OCI-LY1 (cell line): ENCODE data around the gene DIPK1B.

Source experiments
- H2AFZ ChIP-seq: fragments of 200-600 bp; sonication (generic), shearing (Covaris generic); 2 replicates; pipeline ENCODE4 v1.6.0; 2014; ENCODE audit warnings: antibody characterized with exemption, mild to moderate bottlenecking, low read length
- H3F3A ChIP-seq: fragments of 200-600 bp; sonication (generic), shearing (Covaris generic); 2 replicates; pipeline ENCODE4 v1.6.0; 2014; ENCODE audit warnings: mild to moderate bottlenecking, antibody characterized with exemption, low read length, moderate library complexity; ENCODE audit not compliant: insufficient read depth
- H3K27ac ChIP-seq: fragments of 200-600 bp; sonication (generic); 2 replicates; pipeline ENCODE4 v1.5.1; 2014; ENCODE audit warnings: low read length, mixed run types, mild to moderate bottlenecking, low read depth; ENCODE audit not compliant: poor library complexity, severe bottlenecking
- H3K27me3 ChIP-seq: fragments of 200-600 bp; sonication (generic); 2 replicates; pipeline ENCODE4 v1.6.0; 2014; ENCODE audit warnings: antibody characterized with exemption, mild to moderate bottlenecking, low read length, moderate library complexity; ENCODE audit not compliant: insufficient read depth
- H3K36me3 ChIP-seq: fragments of 200-600 bp; sonication (generic); 2 replicates; pipeline ENCODE4 v1.6.1; 2014; ENCODE audit warnings: mild to moderate bottlenecking, antibody characterized with exemption, low read length, moderate library complexity, mixed read lengths; ENCODE audit not compliant: insufficient read depth
- H3K4me1 ChIP-seq: fragments of 200-600 bp; sonication (generic); 2 replicates; pipeline ENCODE4 v1.5.1; 2014; ENCODE audit warnings: mild to moderate bottlenecking, low read length, moderate library complexity; ENCODE audit not compliant: insufficient read depth, severe bottlenecking
- H3K4me2 ChIP-seq: fragments of 200-600 bp; sonication (generic), shearing (Covaris generic); 2 replicates; pipeline ENCODE4 v1.6.1; 2014; ENCODE audit warnings: low read length
- H3K4me3 ChIP-seq: fragments of 200-600 bp; sonication (generic); 2 replicates; pipeline ENCODE4 v1.5.1; 2014; ENCODE audit warnings: low read length, low read depth, mild to moderate bottlenecking, mixed read lengths; ENCODE audit not compliant: poor library complexity, severe bottlenecking
- H3K79me2 ChIP-seq: fragments of 200-600 bp; shearing (Covaris generic); 2 replicates; pipeline ENCODE4 v1.6.1; 2016; ENCODE audit warnings: mixed run types, low read length, mixed read lengths; ENCODE audit not compliant: insufficient read depth
- H3K9ac ChIP-seq: fragments of 200-600 bp; sonication (generic), shearing (Covaris generic); 2 replicates; pipeline ENCODE4 v1.6.1; 2014; ENCODE audit warnings: mild to moderate bottlenecking, low read length, mixed read lengths
- H3K9me2 ChIP-seq: fragments of 200-600 bp; sonication (generic), shearing (Covaris generic); 2 replicates; pipeline ENCODE4 v1.6.1; 2014; ENCODE audit warnings: low read depth, mild to moderate bottlenecking, low read length, mixed read lengths
- H3K9me3 ChIP-seq: fragments of 200-600 bp; shearing (Covaris generic); 2 replicates; pipeline ENCODE4 v1.6.1; 2014; ENCODE audit warnings: low read length, mixed read lengths
- H4K20me1 ChIP-seq: fragments of 200-600 bp; sonication (generic), shearing (Covaris generic); 2 replicates; pipeline ENCODE4 v1.6.0; 2016; ENCODE audit warnings: mild to moderate bottlenecking, low read length; ENCODE audit not compliant: insufficient read depth
- EZH2 ChIP-seq: fragments of 200-600 bp; sonication (generic), shearing (Covaris generic); IDR thresholded peaks from 2 replicates; pipeline ENCODE4 v1.8.0; 2017; ENCODE audit warnings: borderline replicate concordance, mixed run types, mild to moderate bottlenecking, antibody characterized with exemption, low read length, moderate library complexity, mixed read lengths
- TF ChIP-seq, protein P1 (sequence below): fragments of 200-600 bp; sonication (generic), shearing (Covaris generic); IDR thresholded peaks from 2 replicates; pipeline ENCODE4 v1.5.1; 2017; ENCODE audit warnings: mild to moderate bottlenecking, antibody characterized with exemption, low read length, moderate library complexity, mixed read lengths

Gene DIPK1B

DNA sequence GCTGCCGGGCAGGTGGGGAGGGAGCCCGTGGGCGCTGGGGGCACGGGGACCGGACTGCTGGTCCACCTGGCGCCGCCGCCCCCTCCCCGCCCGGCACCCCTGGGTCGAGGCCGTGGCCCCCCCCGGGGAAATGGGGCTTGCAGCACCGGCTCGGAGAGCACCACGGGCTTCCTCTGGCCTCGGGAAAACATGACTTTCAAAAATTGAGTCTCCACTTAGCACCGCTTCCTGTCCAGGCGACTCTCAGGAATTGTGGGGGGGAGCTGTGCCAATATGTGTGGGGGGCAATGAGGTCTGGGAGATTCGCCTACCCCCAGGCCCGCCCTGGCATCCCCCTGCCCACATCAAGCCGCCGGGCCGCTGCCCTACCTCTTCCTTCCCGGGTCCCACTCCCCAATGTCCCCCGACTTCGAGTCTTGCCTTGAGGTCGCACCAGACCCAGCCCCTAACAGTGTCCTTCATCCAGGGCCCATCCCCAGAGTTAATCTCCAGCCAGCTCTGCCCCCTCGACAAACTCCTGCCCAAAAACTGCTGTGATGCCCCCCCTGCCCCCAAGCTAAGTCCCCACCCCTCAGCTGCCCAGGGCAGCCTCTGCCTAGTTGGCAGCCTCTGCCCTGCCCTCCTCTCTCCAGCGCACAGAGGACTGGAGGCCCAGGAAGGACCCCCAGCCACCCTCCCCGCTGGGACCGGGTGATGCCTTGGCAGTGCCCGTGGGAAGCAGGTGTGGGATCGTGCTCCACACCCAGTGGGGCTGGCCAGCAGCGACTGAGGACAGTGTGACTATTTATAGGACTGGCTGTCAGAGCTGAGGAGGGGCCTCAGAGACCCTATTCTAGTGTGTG lies 45.8 kb upstream of the DIPK1B start:
- no peaks in the 10 kb centered on the region for H3K9me3 ChIP-seq
- no peaks in the 10 kb centered on the region for H3K4me1 ChIP-seq
- 0 out of 2 replicates have a peak overlapping the region, but pooled peaks have one; percentile 26 for H3K4me2 ChIP-seq
- H3K79me2 ChIP-seq: no peaks in the 10 kb centered on the region
- no peak overlapping the region for H2AFZ ChIP-seq
- no peaks in the 10 kb centered on the region for H4K20me1 ChIP-seq
- H3K36me3 ChIP-seq: no peaks in the 10 kb centered on the region
- no peak overlapping the region for H3K27ac ChIP-seq
- H3F3A ChIP-seq: no peaks in the 10 kb centered on the region
- H3K4me3 ChIP-seq: no peak overlapping the region
- no peak overlapping the region for H3K9ac ChIP-seq
- TF ChIP-seq, protein P1, sequence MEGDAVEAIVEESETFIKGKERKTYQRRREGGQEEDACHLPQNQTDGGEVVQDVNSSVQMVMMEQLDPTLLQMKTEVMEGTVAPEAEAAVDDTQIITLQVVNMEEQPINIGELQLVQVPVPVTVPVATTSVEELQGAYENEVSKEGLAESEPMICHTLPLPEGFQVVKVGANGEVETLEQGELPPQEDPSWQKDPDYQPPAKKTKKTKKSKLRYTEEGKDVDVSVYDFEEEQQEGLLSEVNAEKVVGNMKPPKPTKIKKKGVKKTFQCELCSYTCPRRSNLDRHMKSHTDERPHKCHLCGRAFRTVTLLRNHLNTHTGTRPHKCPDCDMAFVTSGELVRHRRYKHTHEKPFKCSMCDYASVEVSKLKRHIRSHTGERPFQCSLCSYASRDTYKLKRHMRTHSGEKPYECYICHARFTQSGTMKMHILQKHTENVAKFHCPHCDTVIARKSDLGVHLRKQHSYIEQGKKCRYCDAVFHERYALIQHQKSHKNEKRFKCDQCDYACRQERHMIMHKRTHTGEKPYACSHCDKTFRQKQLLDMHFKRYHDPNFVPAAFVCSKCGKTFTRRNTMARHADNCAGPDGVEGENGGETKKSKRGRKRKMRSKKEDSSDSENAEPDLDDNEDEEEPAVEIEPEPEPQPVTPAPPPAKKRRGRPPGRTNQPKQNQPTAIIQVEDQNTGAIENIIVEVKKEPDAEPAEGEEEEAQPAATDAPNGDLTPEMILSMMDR: no peak
- no peak for TF ChIP-seq EZH2
- peaks cover 22% of the 10 kb centered on the region; the same call in 1 of the 2 replicates for H3K27me3 ChIP-seq
- no peaks in the 10 kb centered on the region for H3K9me2 ChIP-seq

DNA sequence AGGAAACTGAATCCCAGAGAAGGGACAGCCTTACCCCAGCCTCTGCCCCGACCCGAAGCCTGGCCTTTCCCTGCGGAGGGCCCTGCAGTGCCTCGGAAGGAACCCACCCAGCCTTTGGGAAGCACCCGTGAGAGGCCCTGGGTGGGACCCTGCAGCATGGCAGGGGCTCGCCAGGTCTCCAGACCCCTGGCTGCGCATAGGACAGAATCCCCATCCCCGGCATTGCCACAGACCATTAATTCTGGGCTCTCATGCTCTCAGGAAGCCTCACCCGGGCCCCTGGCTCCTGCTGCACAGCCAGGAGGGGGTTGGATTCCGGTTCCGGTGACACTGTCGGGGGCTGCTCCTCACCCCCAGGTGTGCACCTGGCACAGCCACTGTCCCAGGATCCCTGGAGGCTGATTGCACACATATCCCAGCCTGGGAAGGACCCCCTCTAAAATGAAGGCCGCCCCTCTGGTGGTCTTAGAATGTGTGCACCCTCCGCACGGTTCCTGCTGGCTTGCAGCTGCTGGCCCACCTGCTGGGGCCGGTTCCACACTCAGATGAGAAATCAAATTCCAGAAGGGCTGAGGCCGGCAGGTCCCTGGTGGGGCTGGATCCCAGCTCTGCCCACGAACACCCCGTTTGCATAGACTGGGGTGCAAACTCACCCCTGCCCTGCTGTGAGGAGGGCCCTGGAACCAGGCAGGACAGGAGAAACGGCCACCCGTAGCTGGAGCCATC lies 45.0 kb upstream of the DIPK1B start:
- Histone ChIP-seq H3K79me2 (no peaks in the 10 kb centered on the region), H2AFZ (no peak overlapping the region), H3F3A (no peaks in the 10 kb centered on the region), H3K36me3 (no peaks in the 10 kb centered on the region), H3K4me3 (no peak overlapping the region), H3K27me3 (peaks cover 22% of the 10 kb centered on the region; the same call in 1 of the 2 replicates), H3K9me2 (no peaks in the 10 kb centered on the region), H3K9ac (no peak overlapping the region), H4K20me1 (no peaks in the 10 kb centered on the region), H3K4me1 (no peaks in the 10 kb centered on the region), H3K9me3 (no peaks in the 10 kb centered on the region), H3K4me2 (no peak overlapping the region), H3K27ac (no peak overlapping the region)
- TF ChIP-seq, protein P1: no peak
- no peak for TF ChIP-seq EZH2

DNA sequence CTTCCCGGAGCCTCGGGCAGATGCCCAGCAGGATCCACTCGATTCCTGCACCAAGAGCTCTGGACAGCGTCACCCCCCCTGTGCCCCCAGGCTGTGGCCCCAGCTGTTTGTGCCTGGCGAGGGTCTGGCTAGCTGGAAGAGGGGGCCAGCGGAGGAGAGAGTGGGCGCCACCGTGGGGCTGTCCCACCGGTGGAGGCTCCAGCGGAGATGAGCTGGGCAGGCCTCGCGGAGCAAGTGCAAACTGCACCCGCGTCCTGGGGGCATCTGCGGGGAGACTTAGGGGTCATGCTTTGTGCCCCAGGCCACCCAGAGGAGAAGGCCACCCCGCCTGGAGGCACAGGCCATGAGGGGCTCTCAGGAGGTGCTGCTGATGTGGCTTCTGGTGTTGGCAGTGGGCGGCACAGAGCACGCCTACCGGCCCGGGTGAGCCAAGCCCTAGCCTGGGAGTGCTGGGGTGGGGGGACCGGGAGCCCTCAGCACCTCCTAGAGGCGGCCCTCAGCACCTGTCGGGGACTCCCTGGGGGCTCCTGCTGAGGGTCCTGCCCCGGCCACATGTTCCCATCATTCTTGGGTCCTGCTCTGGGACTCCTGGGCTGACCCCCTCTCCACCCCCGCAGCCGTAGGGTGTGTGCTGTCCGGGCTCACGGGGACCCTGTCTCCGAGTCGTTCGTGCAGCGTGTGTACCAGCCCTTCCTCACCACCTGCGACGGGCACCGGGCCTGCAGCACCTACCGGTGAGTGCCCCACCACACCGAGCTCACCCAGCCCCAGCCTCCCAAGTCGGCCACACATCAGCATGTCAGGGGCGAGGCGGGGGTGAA lies 44.2 kb upstream of the DIPK1B start:
- TF ChIP-seq, protein P1: no peak
- no peak for TF ChIP-seq EZH2
- H3K27me3 ChIP-seq: peaks cover 20% of the 10 kb centered on the region; the same call in 1 of the 2 replicates
- no peaks in the 10 kb centered on the region for H3K4me1 ChIP-seq
- no peaks in the 10 kb centered on the region for H3K36me3 ChIP-seq
- H3K9me2 ChIP-seq: no peaks in the 10 kb centered on the region
- H3K4me2 ChIP-seq: no peak overlapping the region
- no peak overlapping the region for H3K4me3 ChIP-seq
- H3K79me2 ChIP-seq: no peaks in the 10 kb centered on the region
- H2AFZ ChIP-seq: no peak overlapping the region
- H4K20me1 ChIP-seq: no peaks in the 10 kb centered on the region
- H3K27ac ChIP-seq: no peak overlapping the region
- H3K9me3 ChIP-seq: no peaks in the 10 kb centered on the region
- no peak overlapping the region for H3K9ac ChIP-seq
- no peaks in the 10 kb centered on the region for H3F3A ChIP-seq
